NCI-H1105 (cell line): ENCODE measurements around the gene TMEM231.
"Not testable (repeated sequence)": the region's sequence is repeated elsewhere in the genome, so short reads cannot be mapped to it uniquely, and the experiment has no call there.

Experiments
- DNase-seq: peaks from one replicate; lab custom pipeline; 2025; lab: John Stamatoyannopoulos, UW

Gene TMEM231

GRCh38 chr16:75555707-75556430 is at the start of gene TMEM231:
TMEM231 (minus strand) TSS chr16:75556252; CDS start chr16:75556209, 43 bp downstream.
- DNase-seq = peak; percentile 89

- no peak for DNase-seq
These were observed 47.2 kb upstream of the TMEM231 start for GRCh38 chr16:75603241-75603640.

- DNase-seq = no peak
These were observed 43.6 kb upstream of the TMEM231 start for GRCh38 chr16:75599452-75600277.

GRCh38 chr16:75593825-75594820 is 38.1 kb upstream of the TMEM231 start:
- no peak for DNase-seq

GRCh38 chr16:75593308-75593707 is 37.3 kb upstream of the TMEM231 start:
- no peak for DNase-seq

- not testable (repeated sequence) for DNase-seq
These were observed 35.9 kb upstream of the TMEM231 start for GRCh38 chr16:75591927-75592326.

GRCh38 chr16:75590920-75591843 is 35.1 kb upstream of the TMEM231 start:
- DNase-seq = no peak

- DNase-seq = no peak
These were observed 33.3 kb upstream of the TMEM231 start for GRCh38 chr16:75589306-75589705.

GRCh38 chr16:75588716-75589115 is 32.7 kb upstream of the TMEM231 start:
- DNase-seq = no peak

GRCh38 chr16:75584108-75584507 is 28.1 kb upstream of the TMEM231 start:
- no peak for DNase-seq

- DNase-seq = no peak
These were observed 23.3 kb upstream of the TMEM231 start for GRCh38 chr16:75579281-75579834.

GRCh38 chr16:75578725-75579124 is 22.7 kb upstream of the TMEM231 start:
- no peak for DNase-seq

- no peak for DNase-seq
These were observed 22.2 kb upstream of the TMEM231 start for GRCh38 chr16:75578212-75578611.

GRCh38 chr16:75576384-75576811 is 20.3 kb upstream of the TMEM231 start:
- no peak for DNase-seq

- no peak for DNase-seq
These were observed 19.9 kb upstream of the TMEM231 start for GRCh38 chr16:75575958-75576357.

- DNase-seq = no peak
These were observed 17.9 kb upstream of the TMEM231 start for GRCh38 chr16:75573955-75574354.

GRCh38 chr16:75572864-75573542 is 17.0 kb upstream of the TMEM231 start:
- no peak for DNase-seq

GRCh38 chr16:75570396-75571065 is 14.5 kb upstream of the TMEM231 start:
- no peak for DNase-seq

- DNase-seq = no peak
These were observed 11.9 kb upstream of the TMEM231 start for GRCh38 chr16:75567911-75568310.
